Measurements from ENCODE around the gene ZNF619.
"Not testable (repeated sequence)": the region's sequence is repeated elsewhere in the genome, so short reads cannot be mapped to it uniquely, and the experiment has no call there.

Gene ZNF619

GRCh38 chr3:40456279-40456939, 20.5 kb upstream of the ZNF619 start:
- in situ Hi-C loops (cut with HindIII; ENCODE audit: low sequenced_read_pairs) = no loop called here
- peak overlapping the region; percentile 90 for H3K4me3 ChIP-seq (ENCODE audit: low read depth, low read length)
- no peak for TF ChIP-seq CTCF (IDR thresholded peaks at IDR 0.05; ENCODE audit: low read depth, low read length, missing control alignments)
- DNase-seq (ENCODE audit: low read depth) = no peak

- in situ Hi-C loops (cut with HindIII; ENCODE audit: low sequenced_read_pairs) = no loop called here
- peak; percentile 88 for DNase-seq (ENCODE audit: low read depth)
- TF ChIP-seq CTCF (IDR thresholded peaks at IDR 0.05; ENCODE audit: low read depth, low read length, missing control alignments) = no peak
- H3K4me3 ChIP-seq (ENCODE audit: low read depth, low read length) = peak within 1 kb of the TSS; percentile 90
Measured at GRCh38 chr3:40456940-40457823, 19.7 kb upstream of the ZNF619 start, which contains the start of gene RPL14. TSS of gene RPL14 (plus strand) at chr3:40457339. CDS start at chr3:40457472, 133 bp downstream.

- in situ Hi-C loops (cut with HindIII; ENCODE audit: low sequenced_read_pairs) = no loop called here
- TF ChIP-seq CTCF (IDR thresholded peaks at IDR 0.05; ENCODE audit: low read depth, low read length, missing control alignments) = no peak
- peak overlapping the region; percentile 90 for H3K4me3 ChIP-seq (ENCODE audit: low read depth, low read length)
- DNase-seq (ENCODE audit: low read depth) = no peak
Measured at GRCh38 chr3:40458473-40458872, 18.4 kb upstream of the ZNF619 start.

- H3K4me3 ChIP-seq (ENCODE audit: low read depth, low read length); DNase-seq (ENCODE audit: low read depth); in situ Hi-C loops (cut with HindIII; ENCODE audit: low sequenced_read_pairs): not testable (repeated sequence)
Measured at GRCh38 chr3:40460481-40460880, 16.4 kb upstream of the ZNF619 start.

GRCh38 chr3:40461161-40461560, 15.8 kb upstream of the ZNF619 start:
- DNase-seq (ENCODE audit: low read depth) = no peak
- in situ Hi-C loops (cut with HindIII; ENCODE audit: low sequenced_read_pairs) = no loop called here
- H3K4me3 ChIP-seq (ENCODE audit: low read depth, low read length) = no peak overlapping the region
- TF ChIP-seq CTCF (IDR thresholded peaks at IDR 0.05; ENCODE audit: low read depth, low read length, missing control alignments) = no peak

- H3K4me3 ChIP-seq (ENCODE audit: low read depth, low read length); in situ Hi-C loops (cut with HindIII; ENCODE audit: low sequenced_read_pairs); DNase-seq (ENCODE audit: low read depth): not testable (repeated sequence)
Measured at GRCh38 chr3:40462838-40463237, 14.1 kb upstream of the ZNF619 start.

- DNase-seq (ENCODE audit: low read depth) = no peak
- no peak for TF ChIP-seq CTCF (IDR thresholded peaks at IDR 0.05; ENCODE audit: low read depth, low read length, missing control alignments)
- H3K4me3 ChIP-seq (ENCODE audit: low read depth, low read length) = no peak overlapping the region
- in situ Hi-C loops (cut with HindIII; ENCODE audit: low sequenced_read_pairs) = no loop called here
Measured at GRCh38 chr3:40463579-40463978, 13.3 kb upstream of the ZNF619 start.

Data from astrocyte of the cerebellum (primary cell).